ENCODE results near the gene C6orf52. TPM values are rescaled to one million over a fixed set of nuclear protein-coding genes. Genes with fewer than 3 reads are reported as not detected.

C6orf52 gene
- total RNA-seq, 1 donor from 2014 or later = 8.2 TPM

GRCh38 chr6:10626154-10626741, 68.2 kb downstream of the C6orf52 start:
- TF ChIP-seq, protein P1, sequence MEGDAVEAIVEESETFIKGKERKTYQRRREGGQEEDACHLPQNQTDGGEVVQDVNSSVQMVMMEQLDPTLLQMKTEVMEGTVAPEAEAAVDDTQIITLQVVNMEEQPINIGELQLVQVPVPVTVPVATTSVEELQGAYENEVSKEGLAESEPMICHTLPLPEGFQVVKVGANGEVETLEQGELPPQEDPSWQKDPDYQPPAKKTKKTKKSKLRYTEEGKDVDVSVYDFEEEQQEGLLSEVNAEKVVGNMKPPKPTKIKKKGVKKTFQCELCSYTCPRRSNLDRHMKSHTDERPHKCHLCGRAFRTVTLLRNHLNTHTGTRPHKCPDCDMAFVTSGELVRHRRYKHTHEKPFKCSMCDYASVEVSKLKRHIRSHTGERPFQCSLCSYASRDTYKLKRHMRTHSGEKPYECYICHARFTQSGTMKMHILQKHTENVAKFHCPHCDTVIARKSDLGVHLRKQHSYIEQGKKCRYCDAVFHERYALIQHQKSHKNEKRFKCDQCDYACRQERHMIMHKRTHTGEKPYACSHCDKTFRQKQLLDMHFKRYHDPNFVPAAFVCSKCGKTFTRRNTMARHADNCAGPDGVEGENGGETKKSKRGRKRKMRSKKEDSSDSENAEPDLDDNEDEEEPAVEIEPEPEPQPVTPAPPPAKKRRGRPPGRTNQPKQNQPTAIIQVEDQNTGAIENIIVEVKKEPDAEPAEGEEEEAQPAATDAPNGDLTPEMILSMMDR (conservative IDR thresholded peaks at IDR 0.05) = no peak
- H3K4me3 Mint-ChIP-seq = no peak overlapping the region
- no peak overlapping the region for H3K27ac Mint-ChIP-seq (ENCODE audit: unreplicated experiment)
- no peaks in the 10 kb centered on the region for H3K27me3 Mint-ChIP-seq (ENCODE audit: low read depth)
- no peaks in the 10 kb centered on the region for H3K9me3 Mint-ChIP-seq
- DNase-seq (ENCODE audit: low read depth, low spot score) = no peak
- peaks cover 9% of the 10 kb centered on the region for H3K4me1 Mint-ChIP-seq
- peaks cover 18% of the 10 kb centered on the region for H3K36me3 Mint-ChIP-seq (ENCODE audit: low read depth)

DNA sequence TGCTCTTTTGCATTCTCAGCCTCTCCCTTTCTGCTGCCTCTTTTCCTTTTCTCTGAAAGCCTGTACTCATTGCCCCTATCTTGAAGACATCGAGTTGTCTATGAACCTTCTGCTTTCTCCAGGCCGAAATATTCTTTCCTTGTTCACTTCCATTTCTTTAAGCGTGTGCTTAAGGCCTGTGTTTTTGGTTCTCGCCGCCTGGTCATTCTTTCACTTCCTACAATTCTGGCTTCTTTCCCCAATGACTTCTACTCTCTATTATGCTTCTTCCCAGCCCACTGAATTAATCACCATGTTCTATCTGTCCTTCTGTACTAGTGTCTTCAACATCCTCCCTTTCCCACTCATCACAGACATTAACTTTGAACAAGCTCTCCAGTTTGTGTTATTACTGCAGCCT, 69.6 kb downstream of the C6orf52 start:
- no peak for DNase-seq (ENCODE audit: low read depth, low spot score)
- Mint-ChIP-seq H3K27me3 (ENCODE audit: low read depth) (no peaks in the 10 kb centered on the region), H3K36me3 (ENCODE audit: low read depth) (peaks cover 19% of the 10 kb centered on the region), H3K4me3 (no peak overlapping the region), H3K9me3 (no peaks in the 10 kb centered on the region), H3K27ac (ENCODE audit: unreplicated experiment) (no peak overlapping the region), H3K4me1 (peaks cover 9% of the 10 kb centered on the region)
- TF ChIP-seq, protein P1 (conservative IDR thresholded peaks at IDR 0.05) = no peak

- H3K36me3 Mint-ChIP-seq (ENCODE audit: low read depth) = peaks cover 19% of the 10 kb centered on the region
- no peaks in the 10 kb centered on the region for H3K9me3 Mint-ChIP-seq
- no peaks in the 10 kb centered on the region for H3K27me3 Mint-ChIP-seq (ENCODE audit: low read depth)
- H3K4me1 Mint-ChIP-seq = peaks cover 9% of the 10 kb centered on the region
- DNase-seq (ENCODE audit: low read depth, low spot score) = no peak
- TF ChIP-seq, protein P1 (conservative IDR thresholded peaks at IDR 0.05) = no peak
- H3K4me3 Mint-ChIP-seq = no peak overlapping the region
- no peak overlapping the region for H3K27ac Mint-ChIP-seq (ENCODE audit: unreplicated experiment)
These were observed 72.6 kb downstream of the C6orf52 start for GRCh38 chr6:10621847-10622246.

Other genes with a start within 250 kb of the C6orf52 start
- gene GCNT2, start 173.3 kb downstream of the C6orf52 start, total RNA-seq = 5.3 and 6.4 TPM in 2 replicates
- gene PAK1IP1, start 356 bp upstream of the C6orf52 start, total RNA-seq = 21.6 and 25.4 TPM in 2 replicates
- 88.3 and 90.5 TPM in 2 replicates for gene TMEM14C, start 28.5 kb upstream of the C6orf52 start, total RNA-seq
- 80.8 and 81.5 TPM in 2 replicates for gene TMEM14B, start 53.2 kb upstream of the C6orf52 start, total RNA-seq
- 0.93 and 1.1 TPM in 2 replicates for gene MAK, start 143.9 kb upstream of the C6orf52 start, total RNA-seq
- gene GCM2, start 187.4 kb upstream of the C6orf52 start, total RNA-seq = not detected in 2 replicates
- 5.6 and 9.9 TPM in 2 replicates for gene SYCP2L, start 192.4 kb upstream of the C6orf52 start, total RNA-seq